CD4-positive, alpha-beta T cell treated with Interleukin-15 for 1 hour (primary cell): Measurements from ENCODE around the gene ELN.
A peak's percentile ranks its signal among the peaks of the same experiment; 100 is the strongest.

Experiments used
- DNase-seq: peaks from one replicate; pipeline ENCODE4 v3.0.0-alpha.2; 2020

ELN gene

DNA sequence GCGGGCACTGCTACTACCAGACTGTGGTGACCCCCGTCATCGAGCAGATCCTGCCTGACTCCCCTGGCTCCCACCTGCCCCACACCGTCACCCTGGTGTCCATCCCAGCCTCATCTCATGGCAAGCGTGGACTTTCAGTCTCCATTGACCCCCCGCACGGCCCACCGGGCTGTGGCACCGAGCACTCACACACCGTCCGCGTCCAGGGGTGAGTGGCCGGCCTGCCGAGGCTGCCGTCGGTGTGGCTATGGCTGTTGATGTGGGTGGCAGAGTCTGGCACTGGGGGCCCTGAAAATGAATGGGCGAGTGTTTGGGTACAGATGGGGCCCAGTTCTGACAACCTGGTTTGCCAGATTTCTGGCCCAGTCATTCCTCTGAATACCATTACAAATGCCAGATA lies 71.1 kb downstream of the ELN start:
- DNase-seq: no peak

DNA sequence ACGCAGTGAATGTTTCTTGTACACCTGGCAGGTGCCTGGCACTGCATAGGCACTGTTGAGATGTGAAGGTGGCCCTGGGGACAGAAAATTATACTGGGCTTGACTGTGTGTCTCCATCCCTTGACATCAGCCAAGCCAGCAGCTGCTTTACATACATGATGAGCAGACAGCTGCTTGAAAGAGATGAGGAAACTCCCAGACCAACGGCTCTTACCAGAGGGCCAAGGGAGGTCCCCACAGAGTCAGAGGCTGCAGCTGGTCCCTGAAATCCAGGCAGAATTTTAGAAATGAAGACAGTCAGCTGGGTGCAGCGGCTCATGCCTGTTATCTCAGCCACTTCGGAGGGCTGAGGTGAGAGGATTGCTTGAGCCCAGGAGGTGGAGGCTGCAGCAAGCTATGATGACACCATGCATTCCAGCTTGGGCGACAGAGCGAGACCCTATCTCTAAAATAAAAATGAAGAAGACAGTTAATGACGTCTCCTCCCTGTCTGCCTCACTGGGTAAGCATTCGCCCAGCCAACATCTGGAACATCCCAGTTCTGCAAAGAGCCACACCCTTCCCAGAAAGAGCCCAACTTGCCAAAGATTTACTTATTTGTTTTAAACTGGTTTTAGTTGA lies 73.2 kb downstream of the ELN start:
- peak; percentile 66 for DNase-seq

DNA sequence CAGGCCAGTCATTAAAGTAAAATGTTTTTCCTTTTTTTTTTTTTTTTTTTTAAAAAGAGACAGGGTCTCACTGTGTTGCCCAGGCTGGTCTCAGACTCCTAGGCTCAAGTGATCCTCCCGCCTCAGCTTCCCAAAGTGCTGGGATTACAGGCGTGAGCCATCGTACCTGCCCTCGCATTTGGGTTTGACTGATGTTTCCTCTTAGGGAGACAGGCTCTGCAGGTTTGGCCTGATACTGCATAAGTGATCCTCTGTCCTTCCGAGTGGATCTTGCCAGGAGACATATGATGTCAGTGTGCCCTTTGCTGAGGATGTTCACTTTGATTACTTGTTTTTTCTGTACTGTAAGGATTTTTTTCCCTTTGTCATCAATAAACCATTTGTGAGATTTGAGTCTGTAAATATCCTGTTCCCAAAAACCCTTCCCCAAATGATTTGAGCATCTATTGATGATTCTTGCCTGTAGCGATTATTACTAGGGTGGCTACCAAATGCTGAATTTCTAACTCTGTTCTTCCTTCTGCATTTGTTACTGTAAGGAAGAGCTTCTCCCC lies 75.3 kb downstream of the ELN start:
- DNase-seq: no peak

DNA sequence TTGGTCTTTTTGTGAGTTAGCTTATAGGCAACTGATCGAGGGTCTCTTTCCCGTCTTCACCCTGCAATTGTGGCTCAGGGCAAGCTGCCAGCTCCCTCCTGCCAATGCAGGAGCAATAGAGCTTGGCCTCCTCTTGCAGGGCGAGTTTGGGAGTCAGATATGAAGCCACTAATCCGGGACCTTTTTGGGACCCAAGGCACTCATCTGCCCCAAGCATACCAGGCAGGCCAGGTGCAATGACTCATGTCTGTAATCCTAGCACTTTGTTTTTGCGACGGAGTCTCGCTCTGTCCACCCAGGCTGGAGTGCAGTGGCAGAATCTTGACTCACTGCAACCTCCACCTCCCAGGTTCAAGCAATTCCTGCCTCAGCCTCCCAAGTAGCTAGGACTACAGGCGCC lies 76.7 kb downstream of the ELN start:
- no peak for DNase-seq

DNA sequence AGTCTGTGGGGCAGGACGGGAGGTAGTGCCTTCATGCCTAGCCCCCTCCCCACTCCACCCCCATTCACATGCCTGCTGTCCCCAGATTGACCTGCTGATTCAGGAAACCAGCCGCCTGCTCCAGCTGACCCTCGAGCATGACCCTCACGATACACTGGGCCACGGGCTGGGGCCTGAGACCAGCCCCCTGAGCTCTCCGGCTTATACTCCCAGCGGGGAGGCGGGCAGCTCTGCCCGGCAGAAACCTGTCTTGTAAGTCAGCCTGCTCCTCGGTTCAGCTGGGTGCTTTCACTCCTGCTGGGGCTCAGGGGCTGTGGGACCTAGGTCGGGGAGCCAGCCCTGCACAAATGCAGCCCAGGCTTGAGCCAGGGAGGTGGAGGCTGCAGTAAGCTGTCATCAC lies 78.0 kb downstream of the ELN start:
- DNase-seq: no peak

DNA sequence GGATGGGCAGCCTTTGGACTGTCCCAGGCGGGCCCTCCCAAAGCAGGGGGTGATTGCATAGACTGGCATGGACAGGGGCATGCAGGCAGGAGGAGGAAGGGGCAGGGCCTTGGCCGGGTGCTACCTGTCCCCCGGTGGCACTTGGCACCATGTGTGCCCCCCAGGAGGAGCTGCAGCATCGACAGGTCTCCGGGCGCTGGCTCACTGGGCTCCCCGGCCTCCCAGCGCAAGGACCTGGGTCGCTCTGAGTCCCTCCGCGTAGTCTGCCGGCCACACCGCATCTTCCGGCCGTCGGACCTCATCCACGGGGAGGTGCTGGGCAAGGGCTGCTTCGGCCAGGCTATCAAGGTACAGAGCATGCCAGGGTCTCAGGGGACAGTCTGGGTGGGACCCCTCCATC lies 78.9 kb downstream of the ELN start:
- DNase-seq: no peak

DNA sequence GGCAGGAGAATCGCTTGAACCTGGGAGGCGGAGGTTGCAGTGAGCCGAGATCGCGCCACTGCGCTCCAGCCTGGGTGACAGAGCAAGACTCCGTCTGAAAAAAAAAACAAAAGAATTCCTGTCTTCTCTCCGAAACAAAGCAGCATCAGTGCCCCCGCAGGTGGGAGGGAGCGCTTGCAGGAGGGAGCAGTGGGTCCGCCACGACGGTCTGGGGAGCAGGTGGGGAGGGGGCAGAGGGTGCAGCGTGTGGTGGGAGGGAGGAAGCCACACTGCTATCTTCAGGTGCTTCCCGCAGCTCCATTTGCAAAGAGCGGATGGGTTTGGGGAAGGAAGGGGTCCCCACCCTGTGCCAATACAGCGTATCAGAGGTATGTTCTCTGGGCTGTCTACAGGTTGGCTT lies 87.4 kb downstream of the ELN start:
- DNase-seq: no peak

DNA sequence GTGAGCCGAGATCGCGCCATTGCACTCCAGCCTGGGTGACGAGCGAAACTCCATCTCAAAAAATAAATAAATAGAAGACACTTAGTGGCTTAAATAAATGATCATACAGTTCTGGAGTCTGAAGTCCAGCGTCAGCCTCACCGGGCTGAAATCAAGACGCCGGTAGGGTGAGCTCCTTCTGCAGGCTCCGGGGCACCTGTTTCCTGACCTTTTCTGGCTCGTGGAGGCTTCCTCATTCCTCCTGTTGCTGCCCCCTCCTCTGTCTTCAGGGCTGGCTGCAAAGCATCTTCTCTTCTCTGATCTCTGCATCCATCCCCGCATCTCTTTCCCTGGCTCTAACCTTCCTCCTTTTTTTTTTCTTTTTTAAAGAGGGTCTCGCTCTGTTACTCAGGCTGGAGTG lies 88.4 kb downstream of the ELN start:
- DNase-seq: no peak
